NK-92 treated with Interleukin-12 subunit alpha and Interleukin-12 subunit beta, amount 100 ng/mL, for 24 hours (cell line): ENCODE results near the gene BMPER.

Experiments used
- DNase-seq: peaks from one replicate; lab custom pipeline; 2025; lab: John Stamatoyannopoulos, UW

The BMPER gene

GRCh38 chr7:33888166-33888565, 17.2 kb upstream of the BMPER start:
- DNase-seq, result no peak

- no peak for DNase-seq
Observed at GRCh38 chr7:33892945-33893344, 12.4 kb upstream of the BMPER start.

GRCh38 chr7:33893377-33893776, 12.0 kb upstream of the BMPER start:
- no peak for DNase-seq

- DNase-seq, result peak; percentile 25
Observed at GRCh38 chr7:33895025-33895804, 10.1 kb upstream of the BMPER start.

- DNase-seq, result no peak
Observed at GRCh38 chr7:33900501-33900900, 4.8 kb upstream of the BMPER start.

GRCh38 chr7:33901199-33901598, 4.1 kb upstream of the BMPER start:
- DNase-seq, result no peak

GRCh38 chr7:33901847-33902246, 3.5 kb upstream of the BMPER start:
- no peak for DNase-seq

- DNase-seq, result no peak
Observed at GRCh38 chr7:33902746-33903145, 2.6 kb upstream of the BMPER start.

GRCh38 chr7:33903791-33904680, 1.3 kb upstream of the BMPER start:
- no peak for DNase-seq

GRCh38 chr7:33904681-33905388, 504 bp upstream of the BMPER start:
- no peak for DNase-seq

- DNase-seq, result no peak
Observed at GRCh38 chr7:33906697-33907096, 1.4 kb downstream of the BMPER start.

GRCh38 chr7:33907625-33908024, 2.3 kb downstream of the BMPER start:
- no peak for DNase-seq

- no peak for DNase-seq
Observed at GRCh38 chr7:33909318-33909717, 4.0 kb downstream of the BMPER start.

GRCh38 chr7:33909755-33910154, 4.4 kb downstream of the BMPER start:
- no peak for DNase-seq

GRCh38 chr7:33910756-33911155, 5.4 kb downstream of the BMPER start:
- DNase-seq, result no peak

- no peak for DNase-seq
Observed at GRCh38 chr7:33916357-33917081, 11.2 kb downstream of the BMPER start.

- DNase-seq, result no peak
Observed at GRCh38 chr7:33917661-33918060, 12.3 kb downstream of the BMPER start.

- DNase-seq, result no peak
Observed at GRCh38 chr7:33918438-33919143, 13.3 kb downstream of the BMPER start.

- DNase-seq, result no peak
Observed at GRCh38 chr7:33919449-33919848, 14.1 kb downstream of the BMPER start.

- DNase-seq, result no peak
Observed at GRCh38 chr7:33921216-33921938, 16.0 kb downstream of the BMPER start.

- no peak for DNase-seq
Observed at GRCh38 chr7:33922820-33923219, 17.5 kb downstream of the BMPER start.
